ENCODE data around the gene ZSCAN31. TPM values are rescaled to one million over a fixed set of nuclear protein-coding genes. Genes with fewer than 3 reads are reported as not detected.

ZSCAN31 gene
- total RNA-seq, 1 donor from 2014 or later = 1.1 TPM

GRCh38 chr6:28296520-28297060 is 39.4 kb downstream of the ZSCAN31 start:
- Histone ChIP-seq H3K79me2 (ENCODE audit: insufficient read depth, low read length) (no peaks in the 10 kb centered on the region), H3K27me3 (ENCODE audit: insufficient read depth, low read length) (no peaks in the 10 kb centered on the region), H4K20me1 (ENCODE audit: insufficient read depth, low read length) (no peaks in the 10 kb centered on the region), H3K4me3 (ENCODE audit: insufficient read depth, low read depth, low read length) (no peak overlapping the region), H3K9me3 (ENCODE audit: insufficient read depth, low read depth, low read length) (no peaks in the 10 kb centered on the region), H3K4me1 (ENCODE audit: insufficient read depth, low read length) (no peaks in the 10 kb centered on the region), H3K36me3 (ENCODE audit: insufficient read depth, low read length) (peaks cover 9% of the 10 kb centered on the region), H2AFZ (ENCODE audit: low read depth, low read length) (no peak overlapping the region), H3K4me2 (ENCODE audit: low read length) (no peak overlapping the region), H3K27ac (ENCODE audit: low read depth, low read length) (no peak overlapping the region), H3K9ac (ENCODE audit: low read length) (no peak overlapping the region)
- Mint-ChIP-seq H3K4me1 (ENCODE audit: low read depth, unreplicated experiment) (peaks cover 22% of the 10 kb centered on the region), H3K9me3 (ENCODE audit: unreplicated experiment) (no peaks in the 10 kb centered on the region), H3K27ac (ENCODE audit: unreplicated experiment) (peak overlapping the region; percentile 79), H3K27me3 (ENCODE audit: low read depth, unreplicated experiment) (no peaks in the 10 kb centered on the region), H3K4me3 (ENCODE audit: unreplicated experiment) (no peak overlapping the region), H3K36me3 (ENCODE audit: low read depth, unreplicated experiment) (peaks cover 18% of the 10 kb centered on the region)
- DNase-seq (ENCODE audit: low read depth) = no peak
- FAIRE-seq = no peak
- TF ChIP-seq EZH2 (IDR thresholded peaks at IDR 0.05; ENCODE audit: insufficient read depth, low read length) (no peak), CTCF (IDR thresholded peaks at IDR 0.05; ENCODE audit: insufficient read depth, low read depth, low read length) (no peak)

- Histone ChIP-seq H3K9me3 (ENCODE audit: insufficient read depth, low read depth, low read length) (no peaks in the 10 kb centered on the region), H3K4me1 (ENCODE audit: insufficient read depth, low read length) (no peaks in the 10 kb centered on the region), H3K36me3 (ENCODE audit: insufficient read depth, low read length) (peaks cover 9% of the 10 kb centered on the region), H3K4me2 (ENCODE audit: low read length) (no peak overlapping the region), H3K79me2 (ENCODE audit: insufficient read depth, low read length) (no peaks in the 10 kb centered on the region), H3K27ac (ENCODE audit: low read depth, low read length) (no peak overlapping the region), H2AFZ (ENCODE audit: low read depth, low read length) (no peak overlapping the region), H4K20me1 (ENCODE audit: insufficient read depth, low read length) (no peaks in the 10 kb centered on the region), H3K27me3 (ENCODE audit: insufficient read depth, low read length) (no peaks in the 10 kb centered on the region), H3K9ac (ENCODE audit: low read length) (no peak overlapping the region), H3K4me3 (ENCODE audit: insufficient read depth, low read depth, low read length) (no peak overlapping the region)
- Mint-ChIP-seq H3K36me3 (ENCODE audit: low read depth, unreplicated experiment) (peaks cover 14% of the 10 kb centered on the region), H3K4me1 (ENCODE audit: low read depth, unreplicated experiment) (peaks cover 15% of the 10 kb centered on the region), H3K4me3 (ENCODE audit: unreplicated experiment) (no peak overlapping the region), H3K27ac (ENCODE audit: unreplicated experiment) (no peak overlapping the region), H3K27me3 (ENCODE audit: low read depth, unreplicated experiment) (no peaks in the 10 kb centered on the region), H3K9me3 (ENCODE audit: unreplicated experiment) (no peaks in the 10 kb centered on the region)
- TF ChIP-seq CTCF (IDR thresholded peaks at IDR 0.05; ENCODE audit: insufficient read depth, low read depth, low read length) = no peak
- TF ChIP-seq EZH2 (IDR thresholded peaks at IDR 0.05; ENCODE audit: insufficient read depth, low read length) = no peak
- FAIRE-seq (no peak), DNase-seq (ENCODE audit: low read depth) (no peak)
Observed at GRCh38 chr6:28295326-28295725, 40.6 kb downstream of the ZSCAN31 start.

- no peak overlapping the region for H3K27ac Mint-ChIP-seq (ENCODE audit: unreplicated experiment)
- Histone ChIP-seq H2AFZ (ENCODE audit: low read depth, low read length) (no peak overlapping the region), H3K4me3 (ENCODE audit: insufficient read depth, low read depth, low read length) (no peak overlapping the region), H3K27ac (ENCODE audit: low read depth, low read length) (no peak overlapping the region), H3K79me2 (ENCODE audit: insufficient read depth, low read length) (no peaks in the 10 kb centered on the region), H3K27me3 (ENCODE audit: insufficient read depth, low read length) (no peaks in the 10 kb centered on the region), H3K36me3 (ENCODE audit: insufficient read depth, low read length) (peaks cover 12% of the 10 kb centered on the region), H3K9ac (ENCODE audit: low read length) (no peak overlapping the region), H3K4me2 (ENCODE audit: low read length) (no peak overlapping the region), H3K4me1 (ENCODE audit: insufficient read depth, low read length) (no peaks in the 10 kb centered on the region), H3K9me3 (ENCODE audit: insufficient read depth, low read depth, low read length) (no peaks in the 10 kb centered on the region), H4K20me1 (ENCODE audit: insufficient read depth, low read length) (no peaks in the 10 kb centered on the region)
- H3K9me3 Mint-ChIP-seq (ENCODE audit: unreplicated experiment) = no peaks in the 10 kb centered on the region
- DNase-seq (ENCODE audit: low read depth) (no peak), FAIRE-seq (no peak)
- peaks cover 5% of the 10 kb centered on the region for H3K4me1 Mint-ChIP-seq (ENCODE audit: low read depth, unreplicated experiment)
- H3K36me3 Mint-ChIP-seq (ENCODE audit: low read depth, unreplicated experiment) = peaks cover 9% of the 10 kb centered on the region
- TF ChIP-seq CTCF (IDR thresholded peaks at IDR 0.05; ENCODE audit: insufficient read depth, low read depth, low read length) = no peak
- no peaks in the 10 kb centered on the region for H3K27me3 Mint-ChIP-seq (ENCODE audit: low read depth, unreplicated experiment)
- no peak overlapping the region for H3K4me3 Mint-ChIP-seq (ENCODE audit: unreplicated experiment)
Observed at GRCh38 chr6:28291573-28291972, 44.4 kb downstream of the ZSCAN31 start.

Measured in astrocyte (in vitro differentiated cells and primary cell).